Measurements from ENCODE around the gene ZNF441.

DNA sequence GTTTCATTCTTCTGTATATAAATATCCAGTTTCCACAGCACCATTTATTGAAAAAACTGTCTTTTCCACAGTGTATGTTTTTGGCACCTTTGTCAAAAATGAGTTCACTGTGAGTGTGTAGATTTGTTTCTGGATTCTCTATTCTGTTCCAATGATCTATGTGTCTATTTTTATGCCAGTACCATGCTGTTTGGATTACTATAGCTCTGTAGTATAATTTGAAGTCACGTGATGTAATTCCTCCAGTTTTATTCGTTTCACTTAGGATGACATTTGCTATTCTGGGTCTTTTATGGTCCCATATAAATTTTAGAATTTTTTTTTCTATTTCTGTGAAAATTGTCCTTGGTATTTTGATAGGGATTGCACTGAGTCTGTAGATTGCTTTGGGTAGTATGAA, 17.0 kb upstream of the ZNF441 start:
- TF ChIP-seq, protein P1, sequence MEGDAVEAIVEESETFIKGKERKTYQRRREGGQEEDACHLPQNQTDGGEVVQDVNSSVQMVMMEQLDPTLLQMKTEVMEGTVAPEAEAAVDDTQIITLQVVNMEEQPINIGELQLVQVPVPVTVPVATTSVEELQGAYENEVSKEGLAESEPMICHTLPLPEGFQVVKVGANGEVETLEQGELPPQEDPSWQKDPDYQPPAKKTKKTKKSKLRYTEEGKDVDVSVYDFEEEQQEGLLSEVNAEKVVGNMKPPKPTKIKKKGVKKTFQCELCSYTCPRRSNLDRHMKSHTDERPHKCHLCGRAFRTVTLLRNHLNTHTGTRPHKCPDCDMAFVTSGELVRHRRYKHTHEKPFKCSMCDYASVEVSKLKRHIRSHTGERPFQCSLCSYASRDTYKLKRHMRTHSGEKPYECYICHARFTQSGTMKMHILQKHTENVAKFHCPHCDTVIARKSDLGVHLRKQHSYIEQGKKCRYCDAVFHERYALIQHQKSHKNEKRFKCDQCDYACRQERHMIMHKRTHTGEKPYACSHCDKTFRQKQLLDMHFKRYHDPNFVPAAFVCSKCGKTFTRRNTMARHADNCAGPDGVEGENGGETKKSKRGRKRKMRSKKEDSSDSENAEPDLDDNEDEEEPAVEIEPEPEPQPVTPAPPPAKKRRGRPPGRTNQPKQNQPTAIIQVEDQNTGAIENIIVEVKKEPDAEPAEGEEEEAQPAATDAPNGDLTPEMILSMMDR (IDR thresholded peaks at IDR 0.05): no peak
- TF ChIP-seq POLR2A (IDR thresholded peaks at IDR 0.05): no peak
- TF ChIP-seq EP300 (IDR thresholded peaks at IDR 0.05): no peak

Data from tibial nerve (tissue), 4 donors.